GM19463 (cell line): ENCODE measurements around the gene NGEF.

Experiments used
- ATAC-seq: cut with Tn5 transposase; IDR thresholded peaks from one replicate; pipeline ENCODE4 v1.9.1; 2021; ENCODE audit warnings: mild to moderate bottlenecking, moderate library complexity; ENCODE audit not compliant: unreplicated experiment

The NGEF gene

GRCh38 chr2:232887171-232887850 is 125.7 kb downstream of the NGEF start:
- no peak for ATAC-seq

GRCh38 chr2:232886632-232887031 is 126.4 kb downstream of the NGEF start:
- ATAC-seq: no peak

GRCh38 chr2:232886176-232886575 is 126.9 kb downstream of the NGEF start:
- no peak for ATAC-seq

- ATAC-seq: no peak
These were observed 127.6 kb downstream of the NGEF start for GRCh38 chr2:232885264-232885961.

GRCh38 chr2:232884549-232885263 is 128.3 kb downstream of the NGEF start:
- no peak for ATAC-seq

- ATAC-seq: no peak
These were observed 129.0 kb downstream of the NGEF start for GRCh38 chr2:232884001-232884421.

- ATAC-seq: no peak
These were observed 129.8 kb downstream of the NGEF start for GRCh38 chr2:232883116-232883721.

GRCh38 chr2:232882505-232883115 is 130.4 kb downstream of the NGEF start:
- no peak for ATAC-seq

GRCh38 chr2:232882085-232882484 is 131.0 kb downstream of the NGEF start:
- ATAC-seq: no peak

- ATAC-seq: no peak
These were observed 132.2 kb downstream of the NGEF start for GRCh38 chr2:232880764-232881351.

- ATAC-seq: no peak
These were observed 133.2 kb downstream of the NGEF start for GRCh38 chr2:232879618-232880494.

GRCh38 chr2:232878855-232879617 is 134.0 kb downstream of the NGEF start:
- ATAC-seq: no peak

- ATAC-seq: no peak
These were observed 135.0 kb downstream of the NGEF start for GRCh38 chr2:232877940-232878511.

- no peak for ATAC-seq
These were observed 136.0 kb downstream of the NGEF start for GRCh38 chr2:232876978-232877441.

- no peak for ATAC-seq
These were observed 136.7 kb downstream of the NGEF start for GRCh38 chr2:232876161-232876977.

GRCh38 chr2:232875256-232876121 is 137.6 kb downstream of the NGEF start:
- no peak for ATAC-seq
